ENCODE measurements around the gene ANK3.

The ANK3 gene

GRCh38 chr10:60314069-60314940, 75.4 kb downstream of the ANK3 start:
- TF ChIP-seq, protein P1, sequence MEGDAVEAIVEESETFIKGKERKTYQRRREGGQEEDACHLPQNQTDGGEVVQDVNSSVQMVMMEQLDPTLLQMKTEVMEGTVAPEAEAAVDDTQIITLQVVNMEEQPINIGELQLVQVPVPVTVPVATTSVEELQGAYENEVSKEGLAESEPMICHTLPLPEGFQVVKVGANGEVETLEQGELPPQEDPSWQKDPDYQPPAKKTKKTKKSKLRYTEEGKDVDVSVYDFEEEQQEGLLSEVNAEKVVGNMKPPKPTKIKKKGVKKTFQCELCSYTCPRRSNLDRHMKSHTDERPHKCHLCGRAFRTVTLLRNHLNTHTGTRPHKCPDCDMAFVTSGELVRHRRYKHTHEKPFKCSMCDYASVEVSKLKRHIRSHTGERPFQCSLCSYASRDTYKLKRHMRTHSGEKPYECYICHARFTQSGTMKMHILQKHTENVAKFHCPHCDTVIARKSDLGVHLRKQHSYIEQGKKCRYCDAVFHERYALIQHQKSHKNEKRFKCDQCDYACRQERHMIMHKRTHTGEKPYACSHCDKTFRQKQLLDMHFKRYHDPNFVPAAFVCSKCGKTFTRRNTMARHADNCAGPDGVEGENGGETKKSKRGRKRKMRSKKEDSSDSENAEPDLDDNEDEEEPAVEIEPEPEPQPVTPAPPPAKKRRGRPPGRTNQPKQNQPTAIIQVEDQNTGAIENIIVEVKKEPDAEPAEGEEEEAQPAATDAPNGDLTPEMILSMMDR (IDR thresholded peaks at IDR 0.05; ENCODE audit: extremely low read depth, insufficient read depth, missing control alignments): no peak
- DNase-seq (ENCODE audit: low spot score): no peak
- in situ Hi-C loops (cut with MboI; ENCODE audit: low pct_unique_long_range_greater_than_20kb, low sequenced_read_pairs, unreplicated experiment): no loop called here

GRCh38 chr10:60313589-60313952, 76.1 kb downstream of the ANK3 start:
- no peak for DNase-seq (ENCODE audit: low spot score)
- TF ChIP-seq, protein P1 (IDR thresholded peaks at IDR 0.05; ENCODE audit: extremely low read depth, insufficient read depth, missing control alignments): no peak
- in situ Hi-C loops (cut with MboI; ENCODE audit: low pct_unique_long_range_greater_than_20kb, low sequenced_read_pairs, unreplicated experiment): no loop called here

- in situ Hi-C loops (cut with MboI; ENCODE audit: low pct_unique_long_range_greater_than_20kb, low sequenced_read_pairs, unreplicated experiment): no loop called here
- DNase-seq (ENCODE audit: low spot score): no peak
- TF ChIP-seq, protein P1 (IDR thresholded peaks at IDR 0.05; ENCODE audit: extremely low read depth, insufficient read depth, missing control alignments): no peak
Observed at GRCh38 chr10:60312818-60313588, 76.7 kb downstream of the ANK3 start.

GRCh38 chr10:60311821-60312220, 77.9 kb downstream of the ANK3 start:
- TF ChIP-seq, protein P1 (IDR thresholded peaks at IDR 0.05; ENCODE audit: extremely low read depth, insufficient read depth, missing control alignments): no peak
- in situ Hi-C loops (cut with MboI; ENCODE audit: low pct_unique_long_range_greater_than_20kb, low sequenced_read_pairs, unreplicated experiment): no loop called here

DNA sequence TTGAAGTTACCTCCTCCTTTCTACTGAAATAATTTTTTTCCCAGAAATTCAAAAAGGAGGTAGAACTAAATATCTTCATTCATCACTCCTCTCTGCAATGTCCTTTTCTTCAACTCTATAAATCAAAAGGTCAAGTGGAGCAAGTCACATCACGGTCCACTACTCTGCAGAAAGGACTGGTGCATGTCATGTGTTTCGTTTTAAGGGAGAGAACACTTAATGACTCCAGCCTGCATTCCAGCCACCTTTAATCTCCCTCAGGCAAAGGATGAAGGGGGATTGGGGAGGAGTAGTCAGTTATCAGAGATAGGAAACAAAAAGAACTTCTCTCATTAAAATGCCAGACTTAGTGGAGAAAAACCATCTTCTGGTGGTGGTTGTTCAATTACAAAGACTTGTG, 78.9 kb downstream of the ANK3 start:
- TF ChIP-seq, protein P1 (IDR thresholded peaks at IDR 0.05; ENCODE audit: extremely low read depth, insufficient read depth, missing control alignments): no peak
- in situ Hi-C loops (cut with MboI; ENCODE audit: low pct_unique_long_range_greater_than_20kb, low sequenced_read_pairs, unreplicated experiment): no loop called here
- no peak for DNase-seq (ENCODE audit: low spot score)

More at GRCh38 chr10:60311821-60312220, 77.9 kb downstream of the ANK3 start:
- DNase-seq (ENCODE audit: low spot score): no peak

DNA sequence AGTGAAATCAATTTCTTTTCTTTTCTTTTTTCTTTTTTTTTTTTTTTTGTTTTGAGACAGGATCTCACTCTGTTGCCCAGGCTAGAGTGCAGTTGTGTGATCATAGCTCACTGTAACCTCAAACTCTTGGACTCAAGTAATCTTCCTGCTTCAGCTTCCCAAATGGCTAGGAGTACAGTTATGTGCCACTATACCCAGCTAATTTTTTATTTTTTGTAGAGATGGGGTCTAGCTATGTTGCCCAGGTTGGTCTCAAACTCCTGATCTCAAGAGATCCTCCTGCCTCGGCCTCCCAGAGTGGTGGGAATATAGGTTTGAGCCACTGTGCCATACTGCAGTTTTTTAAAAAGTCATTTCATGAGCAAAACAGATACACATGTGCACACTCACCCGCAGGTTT, 79.8 kb downstream of the ANK3 start:
- TF ChIP-seq, protein P1 (IDR thresholded peaks at IDR 0.05; ENCODE audit: extremely low read depth, insufficient read depth, missing control alignments): no peak

More for the DNA sequence above, 79.8 kb downstream of the ANK3 start:
- DNase-seq (ENCODE audit: low spot score): no peak
- in situ Hi-C loops (cut with MboI; ENCODE audit: low pct_unique_long_range_greater_than_20kb, low sequenced_read_pairs, unreplicated experiment): no loop called here

Data from GM13977 (cell line).